WI38 (cell line): Measurements from ENCODE around the gene C20orf141.

Experiments used
- H3K4me3 ChIP-seq: 2 replicates; pipeline ENCODE4 v1.5.1; 2011; ENCODE audit warnings: low read depth, mild to moderate bottlenecking, control low read depth, low read length
- CTCF ChIP-seq: IDR thresholded peaks from 2 replicates; pipeline ENCODE4 v1.5.1; 2012; ENCODE audit warnings: low read depth, mild to moderate bottlenecking, control low read depth, low read length

The C20orf141 gene

GRCh38 chr20:2796011-2796660 is 18.7 kb upstream of the C20orf141 start:
- TF ChIP-seq CTCF = no peak
- no peak overlapping the region for H3K4me3 ChIP-seq

- no peak for TF ChIP-seq CTCF
- H3K4me3 ChIP-seq = no peak overlapping the region
These were observed 17.4 kb upstream of the C20orf141 start for GRCh38 chr20:2797136-2797983.

GRCh38 chr20:2798095-2798805 is 16.5 kb upstream of the C20orf141 start:
- TF ChIP-seq CTCF = no peak

GRCh38 chr20:2798814-2799213 is 16.0 kb upstream of the C20orf141 start:
- no peak overlapping the region for H3K4me3 ChIP-seq
- no peak for TF ChIP-seq CTCF

More at GRCh38 chr20:2798095-2798805, 16.5 kb upstream of the C20orf141 start:
- no peak overlapping the region for H3K4me3 ChIP-seq

GRCh38 chr20:2799271-2799670 is 15.5 kb upstream of the C20orf141 start:
- H3K4me3 ChIP-seq = no peak overlapping the region
- no peak for TF ChIP-seq CTCF

GRCh38 chr20:2799688-2800520 is 14.9 kb upstream of the C20orf141 start:
- TF ChIP-seq CTCF = no peak
- H3K4me3 ChIP-seq = no peak overlapping the region
